NCI-H2081 treated with DMSO at 0.1 percent for 48 hours (cell line): ENCODE data around the gene ALDH3B2.
"Not testable (repeated sequence)": the region's sequence is repeated elsewhere in the genome, so short reads cannot be mapped to it uniquely, and the experiment has no call there.

Experiments used
- DNase-seq: peaks from one replicate; lab custom pipeline; 2025; lab: John Stamatoyannopoulos, UW

ALDH3B2 gene

DNA sequence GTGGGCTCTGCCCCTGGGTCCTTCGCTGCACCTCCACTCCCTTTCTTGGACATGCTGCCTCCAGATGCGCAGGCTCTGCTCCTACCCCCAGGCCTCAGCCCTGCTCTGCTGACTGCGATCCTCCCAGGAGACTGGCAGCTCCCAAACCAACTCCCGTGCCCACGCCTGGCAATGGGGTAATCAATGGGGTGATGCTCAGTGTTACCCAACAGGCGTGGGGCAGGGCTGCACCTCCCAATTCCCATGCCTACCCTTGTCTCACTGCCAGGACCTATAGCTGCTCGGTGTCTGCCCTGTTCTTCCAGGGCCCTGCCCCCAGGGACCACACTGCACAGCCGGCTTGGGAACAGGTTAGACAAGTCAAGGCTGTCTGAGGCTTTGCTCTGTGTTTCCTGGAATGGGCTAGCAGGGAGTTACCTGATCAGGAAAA, at the start of gene ALDH3B2:
TSS of gene ALDH3B2 (minus strand) at position 182 of the 430 bp plus-strand sequence. CDS start 7,688 bp downstream, outside the sequence.
- no peak for DNase-seq

DNA sequence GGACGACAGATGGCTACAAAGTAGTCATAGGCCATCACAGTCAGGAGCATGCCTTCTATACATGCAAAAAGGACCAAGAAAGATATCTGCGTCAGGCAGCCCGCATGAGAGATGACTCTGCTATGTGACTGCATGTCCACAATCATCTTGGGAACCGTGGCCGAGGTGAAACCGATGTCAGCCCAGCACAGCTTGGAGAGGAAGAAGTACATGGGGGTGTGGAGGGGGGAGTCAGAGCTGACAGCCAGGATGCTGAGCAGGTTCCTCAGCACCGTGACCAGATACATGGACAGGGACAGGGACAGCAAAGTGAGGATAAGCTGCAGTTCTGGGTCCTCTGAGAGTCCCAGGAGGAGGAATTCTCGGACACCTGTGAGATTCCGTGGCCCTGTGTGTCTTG, 48.6 kb upstream of the ALDH3B2 start:
- DNase-seq, result not testable (repeated sequence)

GRCh38 chr11:67716226-67716625, 41.8 kb upstream of the ALDH3B2 start:
- not testable (repeated sequence) for DNase-seq

DNA sequence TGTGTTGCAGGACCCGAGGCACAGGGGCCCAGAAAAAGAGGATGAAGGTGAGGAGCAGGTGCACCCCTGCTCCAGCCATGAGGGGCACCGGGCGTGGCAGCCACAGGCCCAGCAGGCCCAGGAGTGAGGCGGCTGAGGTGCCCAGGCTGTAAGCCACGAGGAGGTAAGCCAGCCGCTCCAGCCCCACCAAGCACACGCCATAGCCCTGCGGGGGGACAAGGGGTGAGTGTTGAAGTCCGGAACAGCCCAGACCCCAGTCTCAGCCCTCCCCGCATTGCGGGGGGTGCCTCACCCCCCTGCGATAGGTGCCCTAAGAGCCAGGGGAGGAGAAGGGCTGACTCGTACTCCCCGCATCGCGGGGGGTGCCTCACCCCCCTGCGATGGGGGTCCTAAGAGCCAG, 41.4 kb upstream of the ALDH3B2 start:
- DNase-seq, result not testable (repeated sequence)

DNA sequence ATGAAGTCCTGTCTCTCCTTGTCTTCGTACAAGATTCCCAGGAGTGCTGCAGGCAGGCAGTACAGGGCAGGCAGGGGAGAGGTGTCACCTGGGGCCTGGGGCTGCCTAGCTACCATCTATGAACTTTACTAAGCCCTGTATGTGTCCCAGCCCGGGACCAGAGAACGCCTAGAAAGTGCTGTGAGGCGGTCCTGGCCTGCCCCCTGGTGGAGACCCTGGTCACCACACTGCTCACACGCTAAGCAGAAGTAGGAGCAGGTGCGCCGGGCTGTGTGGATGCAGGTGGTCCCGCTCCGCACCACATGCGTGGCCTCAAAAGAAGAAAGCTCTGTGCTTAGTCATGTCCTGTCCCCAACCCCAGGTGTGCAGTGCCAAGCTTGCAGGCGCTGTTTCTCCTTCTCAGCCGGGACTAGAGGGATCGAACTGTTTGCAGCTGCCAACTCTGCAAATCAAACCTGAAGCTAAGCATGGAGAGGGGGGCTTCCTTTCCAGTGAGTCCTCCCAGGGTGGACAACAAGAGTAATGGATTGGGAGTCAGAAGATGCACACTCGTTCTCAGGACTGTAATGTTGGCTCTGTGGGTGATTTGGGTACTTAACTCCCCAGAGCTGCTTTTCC, 39.6 kb upstream of the ALDH3B2 start:
- DNase-seq, result not testable (repeated sequence)

GRCh38 chr11:67711676-67712075, 37.3 kb upstream of the ALDH3B2 start:
- DNase-seq, result not testable (repeated sequence)

DNA sequence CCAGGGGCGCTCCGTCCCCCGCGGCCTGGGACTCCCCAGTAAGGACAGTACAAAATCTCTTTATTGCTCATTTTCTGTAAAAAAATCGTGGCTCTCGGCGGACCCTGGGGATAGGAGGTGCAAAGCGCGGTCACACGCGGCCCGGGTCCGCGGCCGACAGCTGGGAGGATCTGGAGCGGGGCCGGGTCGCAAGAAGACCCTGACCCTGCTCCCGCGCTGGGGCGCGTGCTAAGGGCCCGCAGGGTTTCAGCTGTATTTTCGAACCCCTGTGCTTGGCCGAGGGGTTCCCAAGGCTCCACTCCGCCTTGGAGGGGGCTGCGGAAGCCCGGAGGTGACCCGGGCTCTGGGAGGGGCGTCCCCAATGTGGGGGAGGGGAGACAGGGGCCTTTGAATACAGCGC, 36.8 kb upstream of the ALDH3B2 start:
- not testable (repeated sequence) for DNase-seq

DNA sequence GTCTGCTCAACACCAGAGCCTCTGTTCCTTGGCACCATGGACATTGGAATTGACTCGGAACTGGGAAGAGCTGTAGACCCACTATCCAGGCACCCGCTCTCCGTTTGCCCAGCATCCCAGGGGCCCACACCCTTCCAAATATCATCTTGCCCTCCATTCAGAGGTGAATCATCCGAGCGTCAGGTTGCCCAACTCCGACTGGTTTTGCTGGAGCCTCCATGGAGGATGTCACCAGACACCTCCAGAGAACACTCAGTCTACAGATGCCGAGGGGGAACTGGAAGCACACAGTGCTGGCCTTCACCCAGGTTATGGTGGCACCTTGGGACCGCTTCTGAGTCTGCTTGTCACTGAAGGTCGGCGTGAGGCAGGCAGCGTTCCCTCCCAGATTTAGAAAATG, 35.4 kb upstream of the ALDH3B2 start:
- DNase-seq, result not testable (repeated sequence)

GRCh38 chr11:67705264-67705663, 30.8 kb upstream of the ALDH3B2 start:
- no peak for DNase-seq

- DNase-seq, result no peak
Observed at GRCh38 chr11:67704524-67704923, 30.1 kb upstream of the ALDH3B2 start.

GRCh38 chr11:67703709-67704108, 29.3 kb upstream of the ALDH3B2 start:
- not testable (repeated sequence) for DNase-seq

DNA sequence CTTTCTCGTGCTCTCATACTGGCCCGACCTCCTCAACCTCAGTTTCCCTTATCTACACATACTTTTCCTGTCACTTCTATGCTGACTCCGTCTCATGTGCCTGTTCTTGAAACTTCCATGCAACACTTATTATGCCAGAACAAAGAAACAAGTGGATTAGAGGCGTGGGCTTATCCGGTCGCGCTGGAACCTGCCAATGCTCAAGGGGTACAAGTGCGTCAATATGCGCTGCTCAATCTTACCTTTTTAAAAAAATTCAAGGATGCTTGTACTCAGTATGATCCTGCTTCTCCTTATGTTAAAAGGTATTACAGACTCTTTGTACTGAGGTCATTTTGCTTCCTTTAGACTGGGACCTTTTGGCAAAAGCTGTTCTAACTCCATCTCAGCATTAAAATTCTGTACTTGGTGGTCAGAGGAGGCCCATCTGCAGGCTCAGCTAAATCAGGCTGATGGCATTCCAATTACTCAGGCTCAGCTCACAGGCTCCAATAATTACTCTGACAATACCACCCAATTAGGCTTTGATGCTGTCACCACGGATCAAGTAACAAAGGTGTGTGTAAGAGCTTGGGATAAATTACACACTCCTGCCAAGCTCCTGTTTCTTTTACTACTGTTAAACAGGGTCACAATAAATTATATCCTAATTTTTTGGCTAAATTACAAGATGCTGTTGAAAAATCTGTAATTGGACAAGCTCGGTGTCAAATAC, 26.3 kb upstream of the ALDH3B2 start:
- no peak for DNase-seq

DNA sequence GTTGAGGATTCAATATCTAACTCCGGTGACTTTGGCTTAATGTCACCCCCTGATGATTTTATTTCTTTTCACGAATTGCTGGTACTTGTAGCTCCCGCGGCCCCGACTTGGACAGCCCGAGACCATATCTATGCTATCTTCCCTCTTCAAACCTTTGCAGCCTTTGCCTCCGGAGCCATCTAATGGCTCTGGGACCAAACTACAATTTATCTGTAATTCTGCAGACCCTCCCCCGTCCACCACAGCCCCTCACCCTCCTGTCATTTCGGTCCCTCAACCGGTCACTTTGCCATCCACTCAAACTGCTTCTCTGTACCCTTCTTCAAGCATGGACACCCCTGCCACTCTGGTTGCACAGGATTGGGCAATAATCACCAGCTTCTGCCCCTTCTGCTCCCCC, 25.7 kb upstream of the ALDH3B2 start:
- no peak for DNase-seq

GRCh38 chr11:67699521-67699920, 25.1 kb upstream of the ALDH3B2 start:
- DNase-seq, result no peak

GRCh38 chr11:67698247-67698646, 23.8 kb upstream of the ALDH3B2 start:
- DNase-seq, result no peak

GRCh38 chr11:67697846-67698245, 23.4 kb upstream of the ALDH3B2 start:
- DNase-seq, result no peak

GRCh38 chr11:67696998-67697397, 22.6 kb upstream of the ALDH3B2 start:
- no peak for DNase-seq

DNA sequence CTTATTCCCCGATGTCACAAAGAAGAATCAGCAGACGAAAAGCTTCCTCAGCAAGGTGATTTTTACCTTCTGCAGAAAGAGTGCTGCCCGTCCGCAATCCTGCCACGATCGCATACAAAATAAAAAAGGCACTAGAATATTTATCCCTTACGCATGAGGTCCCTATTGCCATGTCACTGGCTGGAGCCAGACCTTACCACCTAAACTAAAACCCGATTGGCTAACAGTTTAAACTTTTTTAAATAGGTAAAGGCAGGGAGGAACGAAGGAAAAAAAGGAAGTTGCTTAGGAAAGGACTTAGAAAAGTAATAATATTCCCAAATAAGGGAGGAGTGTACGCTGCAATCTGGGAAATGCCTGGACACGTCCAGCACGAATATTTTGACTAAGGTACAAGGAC, 21.2 kb upstream of the ALDH3B2 start:
- DNase-seq, result no peak

DNA sequence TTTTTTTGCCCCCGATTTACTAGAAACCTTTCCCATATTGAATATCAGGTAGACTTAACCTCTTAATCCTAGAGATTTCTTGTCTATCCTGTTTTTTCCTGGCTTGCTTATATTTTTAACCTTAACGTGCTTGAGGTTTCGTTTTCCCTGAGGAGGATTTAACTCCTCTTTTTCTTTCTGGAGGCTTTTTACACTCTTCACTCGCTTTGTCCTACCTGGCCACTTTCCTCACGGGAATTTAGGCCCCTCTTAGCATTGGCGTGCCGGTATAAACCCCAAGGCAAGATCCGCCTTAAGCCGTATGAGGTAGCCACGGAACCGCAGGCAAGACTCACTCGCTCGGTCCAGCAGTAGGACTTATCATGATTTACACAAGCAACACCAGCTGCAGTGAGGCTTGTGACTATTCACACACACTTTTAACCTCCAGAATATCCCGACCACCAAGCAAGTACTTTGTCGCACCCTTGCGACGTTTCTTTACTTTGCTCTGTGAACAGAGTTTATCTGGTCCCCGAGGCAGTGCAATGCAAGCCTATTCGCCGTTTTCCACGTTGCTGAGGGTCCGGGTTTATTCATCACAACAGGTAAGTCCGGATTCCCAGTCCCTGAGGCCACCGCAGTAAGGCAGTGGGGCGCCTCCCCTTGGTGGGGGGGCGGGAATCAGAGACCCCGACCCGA, 20.6 kb upstream of the ALDH3B2 start:
- no peak for DNase-seq

- no peak for DNase-seq
Observed at GRCh38 chr11:67691149-67691548, 16.7 kb upstream of the ALDH3B2 start.

DNA sequence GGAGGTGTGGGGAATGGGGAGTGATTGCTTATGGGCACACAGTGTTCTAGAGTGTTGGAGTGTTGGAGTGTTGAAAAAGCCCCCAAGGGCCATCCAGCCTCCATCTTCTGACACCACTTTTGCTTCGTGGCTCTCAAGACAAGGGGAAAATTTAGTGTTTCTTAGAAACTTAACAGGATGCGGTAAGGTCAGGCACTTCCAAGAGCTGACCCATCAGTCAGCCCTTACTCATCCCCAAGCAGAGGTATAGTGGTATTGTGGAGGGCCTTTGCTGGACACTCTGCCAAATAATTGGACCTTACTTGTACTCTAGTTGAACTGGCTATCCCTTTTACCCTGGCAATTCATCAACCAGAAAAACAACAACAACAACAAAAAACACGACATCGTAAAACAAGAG, 14.8 kb upstream of the ALDH3B2 start:
- no peak for DNase-seq

GRCh38 chr11:67687986-67688385, 13.6 kb upstream of the ALDH3B2 start:
- no peak for DNase-seq
